Measurements from ENCODE around the gene MBOAT7.
"Not testable (repeated sequence)": the region's sequence is repeated elsewhere in the genome, so short reads cannot be mapped to it uniquely, and the experiment has no call there.

Gene MBOAT7

DNA sequence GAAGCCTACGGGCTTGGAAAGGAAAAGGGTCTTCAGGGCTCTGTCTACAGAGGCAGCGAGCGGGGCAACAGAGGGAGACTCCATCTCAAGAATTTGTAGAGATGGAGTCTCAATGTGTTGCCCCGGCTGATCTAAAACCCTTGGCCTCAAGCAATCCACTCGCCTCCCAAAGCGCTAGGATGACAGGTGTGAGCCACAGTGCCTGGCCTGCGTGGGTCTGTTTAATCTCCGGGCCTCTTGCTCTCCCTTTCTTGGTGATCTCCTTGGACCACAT lies 19.3 kb upstream of the MBOAT7 start:
- FAIRE-seq, result no peak

- no peak for FAIRE-seq
Observed at GRCh38 chr19:54207983-54208783, 18.8 kb upstream of the MBOAT7 start.

DNA sequence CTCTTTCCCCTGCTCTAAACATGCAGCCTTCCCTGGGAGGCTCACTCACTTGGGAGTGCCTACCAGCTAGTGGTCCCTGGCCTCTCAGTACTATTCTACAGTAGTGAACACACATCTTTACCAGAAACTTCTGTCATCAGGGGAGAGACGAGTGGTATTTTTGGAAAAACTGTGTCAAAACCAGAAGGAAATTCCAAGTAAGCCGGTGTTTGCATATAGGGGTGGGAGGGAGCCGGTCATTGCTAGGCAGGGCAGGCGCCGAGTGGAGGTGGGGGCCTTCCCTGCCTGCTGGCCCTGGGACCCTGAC lies 18.2 kb upstream of the MBOAT7 start:
- FAIRE-seq, result no peak

DNA sequence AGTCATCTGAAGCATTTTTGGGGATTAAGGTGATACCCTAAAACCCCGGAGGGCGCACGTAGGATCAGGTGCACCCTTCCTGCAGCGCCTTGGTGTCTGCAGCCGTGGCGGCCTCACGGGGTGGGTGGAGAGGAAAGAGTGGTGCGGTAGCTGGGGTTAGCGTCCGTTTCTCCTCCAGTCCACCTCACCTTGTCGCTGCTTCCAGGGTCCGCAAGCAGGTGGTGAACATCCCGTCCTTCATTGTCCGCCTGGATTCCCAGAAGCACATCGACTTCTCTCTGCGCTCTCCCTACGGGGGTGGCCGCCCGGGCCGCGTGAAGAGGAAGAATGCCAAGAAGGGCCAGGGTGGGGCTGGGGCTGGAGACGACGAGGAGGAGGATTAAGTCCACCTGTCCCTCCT lies 17.8 kb upstream of the MBOAT7 start:
- not testable (repeated sequence) for FAIRE-seq

DNA sequence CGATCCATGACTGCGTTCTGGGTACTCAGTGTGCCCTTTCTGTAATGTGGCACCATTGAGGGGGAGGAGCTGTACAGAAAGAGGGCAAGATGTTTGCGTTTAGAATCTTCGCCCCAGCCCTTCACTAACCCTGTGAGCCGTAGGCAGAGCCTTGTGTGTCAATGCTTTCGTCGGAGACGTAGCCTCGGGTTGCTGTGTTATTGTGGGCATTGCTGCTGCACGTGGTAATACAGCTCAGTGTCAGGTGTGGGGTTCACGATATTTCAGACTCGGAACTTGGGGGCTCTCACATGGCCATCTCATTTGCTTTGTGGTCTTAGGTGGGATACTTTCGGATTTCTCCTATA lies 17.4 kb upstream of the MBOAT7 start:
- no peak for FAIRE-seq

- FAIRE-seq, result no peak
Observed at GRCh38 chr19:54206030-54206830, 16.9 kb upstream of the MBOAT7 start.

DNA sequence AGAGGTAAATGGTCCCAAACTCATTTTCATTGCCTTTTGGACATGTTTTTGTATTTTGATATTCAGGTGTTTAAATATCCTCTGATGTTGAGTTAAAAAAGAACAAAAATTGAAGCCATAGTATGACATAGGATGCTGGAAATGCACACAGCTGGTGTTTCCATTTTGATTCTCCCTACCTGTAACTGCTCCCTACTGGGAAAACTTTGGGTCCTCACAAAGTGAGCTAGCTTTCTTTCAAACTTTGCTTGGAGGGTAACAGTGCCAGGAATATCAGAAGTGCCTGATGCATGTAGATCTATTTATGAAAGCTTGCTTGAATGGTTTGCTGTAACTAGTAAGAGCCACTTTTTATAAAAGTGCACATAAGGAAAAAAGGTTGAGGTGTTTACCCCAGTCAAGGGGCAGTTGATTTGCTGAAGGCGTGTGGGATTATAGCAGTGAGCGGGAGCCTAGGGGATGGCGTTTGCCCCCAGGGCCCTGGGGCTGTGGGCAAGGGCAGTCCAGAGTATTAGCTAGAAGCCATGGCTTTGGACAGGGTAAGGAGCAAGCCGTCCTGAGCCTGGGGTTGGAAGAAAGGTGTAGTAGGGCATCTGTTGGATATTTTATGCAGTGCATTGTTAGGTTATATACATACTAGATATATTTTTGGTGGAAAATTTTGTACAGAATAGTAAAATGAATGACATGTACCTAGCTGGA lies 15.5 kb upstream of the MBOAT7 start:
- no peak for FAIRE-seq

DNA sequence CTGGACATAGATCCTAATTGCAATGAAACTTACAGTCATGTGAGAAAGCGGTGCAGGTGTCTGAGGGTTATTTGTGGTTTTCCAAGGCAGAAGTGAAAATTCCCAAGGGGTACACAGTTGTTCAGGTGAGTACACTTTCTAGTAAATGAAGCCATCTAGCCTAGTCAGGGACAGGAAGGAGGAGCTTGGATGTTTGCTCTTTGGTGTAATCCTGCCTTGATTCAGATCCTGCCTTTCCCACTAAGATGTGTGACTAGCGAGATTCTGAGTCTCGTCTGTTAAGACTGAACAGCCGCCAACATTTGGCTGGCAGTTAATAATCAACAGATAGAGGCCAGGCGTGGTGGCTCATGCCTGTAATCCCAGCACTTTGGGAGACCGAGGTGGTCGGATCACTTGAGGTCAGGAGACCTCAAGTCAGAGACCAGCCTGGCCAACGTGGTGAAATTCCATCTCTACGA lies 13.8 kb upstream of the MBOAT7 start:
- FAIRE-seq, result no peak

GRCh38 chr19:54201980-54202379 lies 12.6 kb upstream of the MBOAT7 start:
- no peak for FAIRE-seq

DNA sequence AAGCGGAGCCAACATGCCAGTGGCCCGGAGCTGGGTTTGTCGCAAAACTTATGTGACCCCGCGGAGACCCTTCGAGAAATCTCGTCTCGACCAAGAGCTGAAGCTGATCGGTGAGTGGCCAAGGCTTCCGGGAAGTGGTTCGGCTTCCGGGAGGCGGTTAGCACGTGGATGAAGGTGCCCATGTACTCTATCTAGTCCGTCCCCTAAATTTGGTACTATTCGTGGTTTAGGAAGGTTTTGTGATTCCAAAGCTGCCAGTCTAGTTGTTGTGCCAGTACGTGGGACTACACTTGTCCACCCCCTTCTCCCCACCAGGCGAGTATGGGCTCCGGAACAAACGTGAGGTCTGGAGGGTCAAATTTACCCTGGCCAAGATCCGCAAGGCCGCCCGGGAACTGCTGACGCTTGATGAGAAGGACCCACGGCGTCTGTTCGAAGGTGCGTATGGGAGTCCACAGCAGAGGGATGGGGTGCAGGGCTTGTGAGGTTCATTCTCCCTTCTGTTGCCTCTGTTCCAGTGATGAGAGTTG lies 11.9 kb upstream of the MBOAT7 start:
- no peak for FAIRE-seq

DNA sequence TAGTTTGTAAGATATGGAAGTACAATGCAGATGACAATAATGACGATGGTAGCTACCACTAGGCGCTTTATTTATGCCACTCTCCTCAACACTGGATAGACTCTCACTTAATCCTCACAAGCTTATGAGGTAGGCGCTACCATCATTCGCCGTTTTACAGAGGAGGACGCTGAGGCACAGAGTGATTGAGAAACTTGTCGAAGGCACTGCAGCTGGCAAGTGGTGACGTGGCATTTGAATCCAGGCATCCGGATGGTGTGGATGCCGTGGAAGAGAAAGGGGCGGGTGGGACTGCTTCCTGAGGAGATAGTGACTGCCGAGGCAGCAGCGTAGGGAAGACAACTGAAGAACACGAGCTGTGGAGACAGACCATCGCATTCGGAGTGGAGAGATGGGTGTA lies 10.0 kb upstream of the MBOAT7 start:
- no peak for FAIRE-seq

GRCh38 chr19:54197121-54197520 lies 7.7 kb upstream of the MBOAT7 start:
- no peak for FAIRE-seq

GRCh38 chr19:54196536-54196935 lies 7.2 kb upstream of the MBOAT7 start:
- no peak for FAIRE-seq

GRCh38 chr19:54194463-54194862 lies 5.1 kb upstream of the MBOAT7 start:
- not testable (repeated sequence) for FAIRE-seq

DNA sequence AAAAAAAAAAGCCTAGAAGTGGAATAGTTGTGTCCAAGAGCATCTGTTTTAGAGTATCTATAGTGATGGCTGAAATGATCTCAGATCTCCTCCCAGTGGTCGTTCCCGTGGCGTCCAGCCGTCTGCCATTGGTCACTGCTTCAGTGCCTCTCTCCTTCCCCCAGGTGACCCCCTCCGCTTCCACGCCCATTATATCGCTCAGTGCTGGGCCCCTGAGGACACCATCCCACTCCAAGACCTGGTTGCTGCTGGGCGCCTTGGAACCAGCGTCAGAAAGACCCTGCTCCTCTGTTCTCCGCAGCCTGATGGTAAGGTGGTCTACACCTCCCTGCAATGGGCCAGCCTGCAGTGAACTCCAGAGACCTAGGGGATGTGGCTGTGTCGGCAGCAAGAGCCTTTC lies 3.6 kb upstream of the MBOAT7 start:
- FAIRE-seq, result no peak

- no peak for FAIRE-seq
Observed at GRCh38 chr19:54191811-54192453, 2.6 kb upstream of the MBOAT7 start.

GRCh38 chr19:54191011-54191810 lies 1.8 kb upstream of the MBOAT7 start, which contains the start of gene TSEN34:
Gene TSEN34 (plus strand): TSS chr19:54191308. CDS start chr19:54191365, 57 bp downstream.
- FAIRE-seq, result no peak

- FAIRE-seq, result peak; percentile 45
Observed at GRCh38 chr19:54190503-54191010, 1.2 kb upstream of the MBOAT7 start.

DNA sequence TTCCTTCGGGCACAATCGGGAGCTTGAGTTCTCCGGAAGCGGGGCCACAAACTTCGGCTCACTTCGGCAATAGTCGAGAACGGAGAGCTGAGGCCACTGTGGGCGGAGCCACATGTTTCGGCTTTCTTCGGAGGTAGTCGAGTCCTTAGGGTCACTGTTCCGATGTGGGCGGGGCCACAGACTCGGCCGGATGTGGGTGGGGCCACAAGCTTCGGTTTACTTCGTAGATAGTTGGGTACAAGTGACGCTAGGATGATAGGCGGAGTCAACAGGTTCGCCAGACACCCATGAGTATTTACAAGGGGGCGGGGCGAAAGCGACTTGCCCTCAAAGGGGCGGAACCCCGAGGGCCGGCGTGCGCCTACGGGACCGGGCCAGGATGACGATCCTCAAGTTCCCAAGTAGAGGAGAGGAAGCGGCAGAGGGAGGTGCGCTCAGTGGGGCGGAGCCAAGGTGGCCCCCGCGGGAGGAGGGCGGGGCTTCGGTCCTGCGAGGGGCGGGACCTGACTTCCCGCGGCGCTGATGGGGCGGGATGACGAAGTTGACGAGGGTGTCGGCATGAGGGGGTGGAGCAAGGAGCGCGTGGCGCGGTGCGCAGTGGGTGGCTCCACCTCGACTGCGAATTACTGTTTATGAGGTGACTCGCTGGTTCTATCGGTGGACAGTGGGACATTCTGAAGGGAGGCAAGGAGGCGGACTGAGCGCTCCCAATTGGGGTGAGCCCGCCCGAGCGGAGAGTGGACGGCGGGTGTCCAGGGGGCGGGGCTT lies 539 bp upstream of the MBOAT7 start:
- FAIRE-seq, result peak; percentile 98

GRCh38 chr19:54188215-54188871 lies 1.0 kb downstream of the MBOAT7 start:
- FAIRE-seq, result no peak

GRCh38 chr19:54186934-54187381 lies 2.4 kb downstream of the MBOAT7 start:
- FAIRE-seq, result no peak

All from islet of Langerhans (tissue), 1 donor.